Skeletal muscle satellite cell (primary cell): ENCODE data around the gene IFIT1.

Experiments
- H3K27me3 ChIP-seq: 2 replicates; pipeline ENCODE4 v1.7.0; 2013; ENCODE audit warnings: low read length; ENCODE audit not compliant: control insufficient read depth, insufficient read depth
- H3K36me3 ChIP-seq: 2 replicates; pipeline ENCODE4 v1.7.0; 2013; ENCODE audit warnings: mild to moderate bottlenecking, control low read depth, low read length; ENCODE audit not compliant: insufficient read depth
- H3K4me1 ChIP-seq: 2 replicates; pipeline ENCODE4 v1.7.0; 2013; ENCODE audit warnings: low read length; ENCODE audit not compliant: control insufficient read depth, insufficient read depth
- H3K4me2 ChIP-seq: 2 replicates; pipeline ENCODE4 v1.7.0; 2013; ENCODE audit warnings: mild to moderate bottlenecking, low read length
- H3K4me3 ChIP-seq: 2 replicates; pipeline ENCODE4 v1.7.0; 2013; ENCODE audit warnings: low read length
- H3K9ac ChIP-seq: 2 replicates; pipeline ENCODE4 v1.7.0; 2013; ENCODE audit warnings: mild to moderate bottlenecking, low read depth, low read length, moderate library complexity
- H3K9me3 ChIP-seq: replicated peaks from 2 replicates; pipeline ENCODE4 v1.7.0; 2013; ENCODE audit warnings: mild to moderate bottlenecking, control low read depth, low read length

IFIT1 gene

DNA sequence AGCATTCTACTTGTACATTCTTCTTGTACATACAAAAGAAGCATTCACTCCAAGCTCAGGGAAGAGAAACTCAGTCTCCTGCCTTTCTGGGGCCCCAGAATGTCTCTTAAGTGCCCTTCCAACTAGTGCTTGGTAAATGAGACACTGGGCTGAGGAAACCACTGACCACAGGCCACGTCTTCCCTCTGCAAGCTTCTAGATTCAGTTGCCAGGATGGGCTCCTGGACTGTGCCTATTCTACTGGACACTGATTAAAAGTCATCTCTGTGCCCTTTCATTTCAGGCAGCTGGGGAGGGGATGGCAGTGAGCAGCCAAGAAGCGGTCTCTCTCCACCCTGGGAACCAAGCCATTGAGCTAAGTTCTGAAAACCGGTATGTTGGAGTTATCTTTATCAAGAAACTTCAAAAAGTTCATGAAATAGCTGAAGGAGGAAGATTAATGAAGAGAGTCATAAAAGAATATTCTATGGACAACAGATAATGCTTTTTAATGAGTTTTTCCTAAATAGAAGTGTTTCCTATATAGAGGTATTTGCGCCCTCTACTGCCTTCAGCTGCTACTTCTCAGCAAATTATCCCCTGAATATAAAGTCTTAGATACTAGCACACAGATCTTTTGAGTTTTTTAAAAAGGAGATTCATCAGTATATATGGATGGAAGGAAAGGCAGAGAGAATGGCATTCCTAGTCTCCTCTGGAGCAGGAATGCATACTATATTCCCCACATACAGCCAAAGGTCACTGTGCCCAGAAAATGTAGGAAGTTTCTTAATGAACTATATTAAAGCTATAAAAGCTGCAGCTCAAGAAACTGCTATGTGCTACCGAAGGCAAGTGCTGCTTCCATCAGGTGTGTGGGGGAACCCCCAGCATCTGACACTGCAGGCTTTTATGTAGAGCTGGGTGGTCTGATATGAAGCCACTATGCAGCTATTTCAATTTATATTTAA lies 23.0 kb upstream of the IFIT1 start:
- Histone ChIP-seq H3K4me3 (no peak overlapping the region), H3K4me2 (no peak overlapping the region), H3K4me1 (peaks cover 21% of the 10 kb centered on the region), H3K36me3 (no peaks in the 10 kb centered on the region), H3K9me3 (no peaks in the 10 kb centered on the region), H3K9ac (no peak overlapping the region), H3K27me3 (no peaks in the 10 kb centered on the region)

DNA sequence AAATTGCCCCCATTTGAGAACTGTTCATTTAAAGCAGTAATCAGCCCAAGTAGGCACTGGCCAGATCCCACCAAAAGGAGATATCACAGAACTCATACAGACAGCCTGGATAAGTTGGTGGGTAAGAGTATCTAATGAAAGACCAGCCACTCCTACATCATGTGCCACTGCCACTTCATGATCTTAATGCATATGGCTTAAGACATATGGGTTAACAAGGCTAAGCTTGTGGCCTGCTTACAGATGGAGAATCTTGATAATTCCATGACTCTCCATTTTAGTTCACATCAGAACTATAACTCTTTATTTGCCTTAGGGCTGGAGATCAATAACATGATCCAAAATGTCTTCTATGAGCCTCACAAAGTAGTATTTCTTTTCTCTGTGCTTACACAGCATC lies 21.3 kb upstream of the IFIT1 start:
- Histone ChIP-seq H3K27me3 (no peaks in the 10 kb centered on the region), H3K4me3 (no peak overlapping the region), H3K4me1 (peaks cover 27% of the 10 kb centered on the region), H3K9ac (no peak overlapping the region), H3K36me3 (no peaks in the 10 kb centered on the region), H3K4me2 (no peak overlapping the region), H3K9me3 (no peaks in the 10 kb centered on the region)

- no peak overlapping the region for H3K4me3 ChIP-seq
- peaks cover 27% of the 10 kb centered on the region for H3K4me1 ChIP-seq
- no peak overlapping the region for H3K4me2 ChIP-seq
- no peaks in the 10 kb centered on the region for H3K36me3 ChIP-seq
- no peak overlapping the region for H3K9ac ChIP-seq
- no peaks in the 10 kb centered on the region for H3K9me3 ChIP-seq
- H3K27me3 ChIP-seq, result no peaks in the 10 kb centered on the region
These were observed 20.4 kb upstream of the IFIT1 start for GRCh38 chr10:89371987-89372386.

DNA sequence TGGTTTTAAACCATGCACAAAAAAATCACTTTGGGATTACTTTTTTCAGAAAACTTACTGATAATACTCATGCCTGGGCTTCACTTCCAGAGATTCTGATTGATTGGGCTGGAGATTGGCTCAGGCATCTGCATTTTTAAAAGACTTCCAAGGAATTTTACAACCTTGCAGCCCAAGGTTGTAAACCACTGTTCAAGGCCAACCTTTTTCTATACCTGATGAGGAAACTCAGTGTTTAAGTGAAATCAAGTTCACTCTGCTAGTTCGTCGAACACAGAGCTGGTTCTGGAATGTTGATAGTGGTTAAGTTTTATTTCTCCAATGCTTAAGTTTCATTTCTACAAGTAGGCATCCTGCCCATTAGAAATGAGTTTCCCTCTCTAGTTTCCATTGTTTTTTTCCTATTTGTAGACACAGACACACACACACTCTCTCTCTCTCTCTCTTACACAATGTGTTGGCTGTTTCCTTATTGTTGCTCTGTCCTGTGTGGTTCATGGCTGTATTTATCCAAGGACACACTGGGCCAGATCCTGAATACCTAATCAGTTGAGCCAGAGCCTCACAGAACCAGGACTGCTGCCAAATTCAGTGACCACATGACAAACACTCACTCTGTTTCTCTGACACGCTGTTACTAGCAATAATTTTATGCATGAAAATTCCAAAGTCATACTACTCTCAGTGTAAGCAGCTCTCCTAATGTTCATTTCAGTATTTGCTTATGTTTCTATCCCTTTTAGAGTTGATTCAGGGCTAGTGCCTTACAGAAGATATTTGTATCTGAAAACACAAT lies 18.3 kb upstream of the IFIT1 start:
- Histone ChIP-seq H3K36me3 (no peaks in the 10 kb centered on the region), H3K4me2 (peak overlapping the region; percentile 49), H3K4me1 (peaks cover 22% of the 10 kb centered on the region), H3K27me3 (no peaks in the 10 kb centered on the region), H3K9me3 (no peaks in the 10 kb centered on the region), H3K4me3 (no peak overlapping the region), H3K9ac (peak overlapping the region; percentile 51)

- H3K4me1 ChIP-seq, result peaks cover 19% of the 10 kb centered on the region
- H3K36me3 ChIP-seq, result no peaks in the 10 kb centered on the region
- peak overlapping the region; percentile 49 for H3K4me2 ChIP-seq
- no peaks in the 10 kb centered on the region for H3K9me3 ChIP-seq
- H3K27me3 ChIP-seq, result no peaks in the 10 kb centered on the region
- no peak overlapping the region for H3K4me3 ChIP-seq
- peak overlapping the region; percentile 51 for H3K9ac ChIP-seq
These were observed 17.7 kb upstream of the IFIT1 start for GRCh38 chr10:89374713-89375141.

DNA sequence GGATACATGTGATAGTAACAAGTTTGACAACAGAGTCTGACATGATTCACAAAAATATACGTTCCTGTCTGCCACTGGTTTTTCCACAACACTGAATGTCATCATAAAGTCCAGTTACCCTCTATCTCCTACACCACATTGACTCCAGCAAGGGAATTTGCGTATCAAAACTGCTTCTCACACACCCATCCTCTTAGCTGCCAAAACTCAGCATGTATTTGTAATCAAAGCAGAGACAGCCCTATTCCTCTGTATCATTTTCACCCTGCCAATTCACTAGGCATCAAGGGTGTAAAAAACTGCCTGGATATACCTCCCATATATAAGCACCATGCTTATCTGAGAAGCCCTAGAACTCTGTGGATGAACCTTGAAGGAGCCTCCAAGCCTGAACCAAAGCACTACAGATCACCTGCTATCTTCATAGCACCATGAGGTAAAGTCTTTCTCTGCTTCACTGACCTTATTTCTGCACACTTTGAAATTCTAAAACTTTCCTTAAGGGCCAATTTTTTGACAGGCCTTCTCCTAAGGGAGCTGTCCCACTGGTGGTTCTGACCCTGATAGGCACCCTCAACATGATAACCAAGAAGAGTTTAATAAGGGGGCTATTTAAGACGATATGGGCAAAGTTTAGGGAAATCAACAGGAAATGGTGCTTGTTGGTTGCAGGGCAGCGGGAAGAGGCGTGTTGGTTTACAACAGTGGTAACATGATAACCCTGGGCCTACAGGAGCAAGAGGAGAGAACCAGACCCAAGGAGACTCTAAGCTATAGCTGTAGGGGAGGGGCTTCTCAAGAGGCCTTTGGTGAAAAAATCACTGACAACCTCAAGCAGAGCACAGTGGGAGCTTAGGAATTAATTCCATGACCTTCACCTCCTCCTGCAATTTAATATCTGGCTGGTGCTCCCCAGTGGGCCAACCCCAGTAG lies 14.5 kb upstream of the IFIT1 start, which contains the start of gene IFIT1B:
TSS of gene IFIT1B (plus strand) at position 352 of the 933 bp plus-strand sequence. CDS start at position 432, 80 bp downstream.
- no peaks in the 10 kb centered on the region for H3K36me3 ChIP-seq

DNA sequence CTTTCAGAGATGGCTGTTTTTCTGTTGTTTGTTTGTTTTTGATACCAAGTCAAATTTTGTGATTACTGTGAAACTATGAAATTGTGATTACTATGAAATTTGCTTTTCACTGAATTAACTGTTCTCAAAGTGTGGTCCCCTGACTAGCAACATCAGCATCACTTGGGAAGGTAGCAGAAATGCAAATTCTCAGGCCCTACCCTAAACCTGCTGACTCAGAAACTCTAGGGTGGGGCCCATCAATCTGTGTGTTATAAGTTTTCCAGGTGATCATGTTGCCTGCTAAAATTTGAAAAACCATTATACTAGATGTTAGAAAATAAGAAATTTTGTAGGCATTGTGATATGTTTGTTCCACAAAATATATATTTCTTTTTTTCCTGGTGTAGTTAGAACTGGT lies 13.3 kb upstream of the IFIT1 start:
- H3K27me3 ChIP-seq, result no peaks in the 10 kb centered on the region
- H3K9me3 ChIP-seq, result no peaks in the 10 kb centered on the region
- no peak overlapping the region for H3K4me2 ChIP-seq
- H3K9ac ChIP-seq, result no peak overlapping the region
- H3K4me3 ChIP-seq, result no peak overlapping the region
- peaks cover 10% of the 10 kb centered on the region for H3K4me1 ChIP-seq
- no peaks in the 10 kb centered on the region for H3K36me3 ChIP-seq

More for the DNA sequence above, 14.5 kb upstream of the IFIT1 start, which contains the start of gene IFIT1B:
- Histone ChIP-seq H3K4me1 (peaks cover 19% of the 10 kb centered on the region), H3K4me2 (no peak within 1 kb of the TSS), H3K27me3 (no peaks in the 10 kb centered on the region), H3K9ac (no peak within 1 kb of the TSS), H3K9me3 (no peaks in the 10 kb centered on the region), H3K4me3 (no peak within 1 kb of the TSS)

- H3K27me3 ChIP-seq, result no peaks in the 10 kb centered on the region
These were observed 9.7 kb upstream of the IFIT1 start for GRCh38 chr10:89382757-89383156.

DNA sequence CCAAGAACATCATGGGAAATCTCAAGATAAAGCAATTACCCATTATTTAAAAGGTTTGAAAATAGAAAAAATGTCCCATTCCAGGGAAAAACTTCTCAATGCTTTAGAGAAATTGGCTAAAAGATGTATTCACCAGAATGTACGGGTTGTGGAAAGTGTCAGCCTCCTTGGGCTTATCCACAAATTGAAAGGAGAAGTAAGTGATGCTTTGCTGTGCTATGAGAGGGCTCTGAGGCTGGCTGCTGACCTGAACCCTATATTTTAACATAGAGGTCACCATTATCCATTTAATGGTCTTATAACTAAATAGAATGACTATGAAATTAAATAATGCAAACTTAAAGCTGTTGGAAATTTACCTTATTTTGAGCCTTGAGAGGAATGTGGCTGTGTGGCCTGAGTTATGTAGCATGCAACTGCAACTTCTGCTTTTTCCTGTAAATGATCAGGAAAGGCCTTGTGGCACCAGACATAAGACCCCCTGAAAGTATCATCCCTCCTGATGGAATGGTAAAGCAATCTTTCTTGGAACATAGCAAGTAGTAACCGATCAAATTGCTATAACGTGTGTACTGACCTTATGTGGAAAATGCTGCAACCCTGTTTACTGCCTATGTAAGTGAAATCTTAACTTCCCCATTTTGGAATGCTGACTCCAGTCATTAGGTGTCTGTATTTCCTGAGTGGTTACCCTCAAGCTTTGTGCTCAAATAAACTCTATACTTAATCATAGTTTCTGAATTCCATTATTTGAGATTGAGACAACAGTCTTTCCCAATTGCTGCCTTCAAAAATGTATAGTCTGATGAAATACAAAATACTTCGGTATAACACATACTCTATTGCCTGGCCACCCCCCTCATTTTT lies 7.7 kb upstream of the IFIT1 start:
- Histone ChIP-seq H3K4me1 (no peaks in the 10 kb centered on the region), H3K4me2 (no peak overlapping the region), H3K9me3 (no peaks in the 10 kb centered on the region), H3K4me3 (no peak overlapping the region), H3K9ac (no peak overlapping the region), H3K36me3 (no peaks in the 10 kb centered on the region), H3K27me3 (no peaks in the 10 kb centered on the region)

More at GRCh38 chr10:89382757-89383156, 9.7 kb upstream of the IFIT1 start:
- no peaks in the 10 kb centered on the region for H3K36me3 ChIP-seq
- H3K4me1 ChIP-seq, result no peaks in the 10 kb centered on the region
- no peaks in the 10 kb centered on the region for H3K9me3 ChIP-seq
- H3K9ac ChIP-seq, result no peak overlapping the region
- H3K4me3 ChIP-seq, result no peak overlapping the region
- H3K4me2 ChIP-seq, result no peak overlapping the region

- H3K4me2 ChIP-seq, result no peak overlapping the region
- H3K9me3 ChIP-seq, result no peaks in the 10 kb centered on the region
- peaks cover 8% of the 10 kb centered on the region for H3K4me1 ChIP-seq
- no peaks in the 10 kb centered on the region for H3K27me3 ChIP-seq
- no peaks in the 10 kb centered on the region for H3K36me3 ChIP-seq
- no peak overlapping the region for H3K9ac ChIP-seq
- H3K4me3 ChIP-seq, result no peak overlapping the region
These were observed 3.6 kb upstream of the IFIT1 start for GRCh38 chr10:89388806-89389205.
